Prostate gland (tissue), 2 donors: Measurements from ENCODE around the gene SMIM21.

Source experiments
- CTCF ChIP-seq, 4 experiments: fragments of 200-600 bp in 2 of 4; fragments of 450-650 bp in 2 of 4; sonication (generic) in 2 of 4; IDR thresholded peaks; 1 replicate in 3 of 4; 2 replicates in 1 of 4; pipeline ENCODE4 v1.5.1; 2016 to 2019; ENCODE audit warnings: antibody characterized with exemption in 4 of 4, mild to moderate bottlenecking in 2 of 4, moderate library complexity in 2 of 4
- POLR2A ChIP-seq: fragments of 450-650 bp; IDR thresholded peaks from one replicate; pipeline ENCODE4 v1.6.1; 2016; ENCODE audit warnings: antibody characterized with exemption, mild to moderate bottlenecking

- TF ChIP-seq POLR2A, result no peak
- no peak for TF ChIP-seq CTCF (IDR thresholded peaks at IDR 0.05)
Measured at GRCh38 chr18:75360941-75361340, 66.6 kb downstream of the SMIM21 start.
